T-helper 1 cell treated with Interleukin-12 subunit alpha and Interleukin-12 subunit beta and Interleukin-4 antibody, amounts not matched to agents 30 μg/mL and 1 μg/mL, for 36 hours (primary cell): ENCODE results near the gene RBM44.
"Not testable (repeated sequence)": the region's sequence is repeated elsewhere in the genome, so short reads cannot be mapped to it uniquely, and the experiment has no call there.

Experiments used
- H3K27ac Mint-ChIP-seq: one replicate; pipeline ENCODE4 v1.8.0; 2021; ENCODE audit warnings: mild to moderate bottlenecking, mixed read lengths
- H3K27me3 Mint-ChIP-seq: one replicate; pipeline ENCODE4 v1.8.0; 2021; ENCODE audit warnings: low read depth, mixed read lengths
- H3K36me3 Mint-ChIP-seq: one replicate; pipeline ENCODE4 v1.8.0; 2021; ENCODE audit warnings: low read depth, mixed read lengths
- H3K4me1 Mint-ChIP-seq: one replicate; pipeline ENCODE4 v1.8.0; 2021; ENCODE audit warnings: low read depth, mixed read lengths
- H3K4me3 Mint-ChIP-seq: one replicate; pipeline ENCODE4 v1.8.0; 2021; ENCODE audit warnings: mild to moderate bottlenecking, moderate library complexity, mixed read lengths
- H3K9me3 Mint-ChIP-seq: one replicate; pipeline ENCODE4 v1.8.0; 2021; ENCODE audit warnings: mixed read lengths

The RBM44 gene

GRCh38 chr2:237868074-237868473 lies 69.5 kb downstream of the RBM44 start:
- H3K27ac Mint-ChIP-seq, H3K36me3 Mint-ChIP-seq, H3K4me1 Mint-ChIP-seq, H3K4me3 Mint-ChIP-seq, H3K9me3 Mint-ChIP-seq: not testable (repeated sequence)
- peaks cover 34% of the 10 kb centered on the region for H3K27me3 Mint-ChIP-seq

GRCh38 chr2:237868631-237869342 lies 70.2 kb downstream of the RBM44 start:
- no peaks in the 10 kb centered on the region for H3K36me3 Mint-ChIP-seq
- H3K4me3 Mint-ChIP-seq: no peak overlapping the region
- no peak overlapping the region for H3K27ac Mint-ChIP-seq
- H3K27me3 Mint-ChIP-seq: peaks cover 34% of the 10 kb centered on the region
- H3K4me1 Mint-ChIP-seq: peaks cover 14% of the 10 kb centered on the region
- no peaks in the 10 kb centered on the region for H3K9me3 Mint-ChIP-seq

DNA sequence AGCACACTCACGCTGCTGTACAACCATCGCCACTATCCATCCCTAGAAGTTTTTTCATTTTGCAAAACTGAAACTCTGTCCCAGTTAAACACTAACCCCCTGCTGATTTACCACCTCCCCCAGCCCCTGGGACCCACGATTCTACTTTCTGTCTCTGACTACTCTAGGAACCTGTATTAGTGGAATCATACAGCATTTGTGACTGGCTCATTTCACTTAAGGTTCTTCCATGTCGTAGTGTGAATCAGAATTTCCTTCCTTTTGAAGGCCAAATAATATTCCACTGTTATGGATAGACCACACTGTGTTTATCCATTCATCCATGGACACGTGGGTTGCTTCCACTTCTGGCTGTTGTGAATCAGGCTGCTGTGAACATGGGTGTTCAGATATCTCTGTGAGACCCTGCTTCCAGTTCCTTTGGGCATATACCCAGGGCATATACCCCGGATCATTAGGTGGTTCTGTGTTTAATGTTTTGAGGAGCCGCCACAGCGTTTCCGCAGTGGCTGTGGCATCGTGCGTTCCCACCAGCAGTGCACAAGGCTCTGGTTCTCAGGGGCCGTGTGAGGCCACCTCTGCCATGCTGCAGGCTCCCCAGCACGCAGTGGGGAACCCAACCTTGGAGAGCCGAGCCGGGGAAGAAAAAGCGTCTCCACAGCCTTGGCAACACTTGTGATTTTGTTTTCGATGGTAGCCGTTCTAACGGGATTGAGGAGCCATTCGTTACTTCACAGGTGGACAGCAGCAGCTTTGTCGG lies 70.9 kb downstream of the RBM44 start:
- Mint-ChIP-seq H3K36me3 (no peaks in the 10 kb centered on the region), H3K4me3 (no peak overlapping the region), H3K9me3 (no peaks in the 10 kb centered on the region), H3K4me1 (peaks cover 15% of the 10 kb centered on the region), H3K27me3 (peaks cover 34% of the 10 kb centered on the region), H3K27ac (no peak overlapping the region)

DNA sequence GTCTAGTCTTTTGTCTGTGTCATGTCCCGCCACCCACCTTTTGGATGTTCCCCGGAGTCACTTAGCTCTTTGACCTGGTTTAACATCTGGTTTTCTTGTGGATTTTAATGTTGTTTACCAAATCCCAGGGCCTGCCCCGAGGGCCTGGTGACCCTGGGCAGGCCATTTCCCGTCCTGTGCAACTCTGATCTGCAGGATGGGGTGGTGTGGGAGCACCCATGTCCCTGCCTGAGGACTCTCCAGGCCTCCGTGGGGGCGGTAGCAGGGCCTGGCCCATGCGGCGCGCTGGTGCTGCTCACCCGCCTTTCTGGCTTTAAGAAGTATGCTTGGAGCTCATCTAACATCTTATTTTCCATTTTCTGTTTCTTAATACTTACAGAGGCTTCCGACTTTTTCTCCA lies 71.5 kb downstream of the RBM44 start:
- peaks cover 15% of the 10 kb centered on the region for H3K4me1 Mint-ChIP-seq

DNA sequence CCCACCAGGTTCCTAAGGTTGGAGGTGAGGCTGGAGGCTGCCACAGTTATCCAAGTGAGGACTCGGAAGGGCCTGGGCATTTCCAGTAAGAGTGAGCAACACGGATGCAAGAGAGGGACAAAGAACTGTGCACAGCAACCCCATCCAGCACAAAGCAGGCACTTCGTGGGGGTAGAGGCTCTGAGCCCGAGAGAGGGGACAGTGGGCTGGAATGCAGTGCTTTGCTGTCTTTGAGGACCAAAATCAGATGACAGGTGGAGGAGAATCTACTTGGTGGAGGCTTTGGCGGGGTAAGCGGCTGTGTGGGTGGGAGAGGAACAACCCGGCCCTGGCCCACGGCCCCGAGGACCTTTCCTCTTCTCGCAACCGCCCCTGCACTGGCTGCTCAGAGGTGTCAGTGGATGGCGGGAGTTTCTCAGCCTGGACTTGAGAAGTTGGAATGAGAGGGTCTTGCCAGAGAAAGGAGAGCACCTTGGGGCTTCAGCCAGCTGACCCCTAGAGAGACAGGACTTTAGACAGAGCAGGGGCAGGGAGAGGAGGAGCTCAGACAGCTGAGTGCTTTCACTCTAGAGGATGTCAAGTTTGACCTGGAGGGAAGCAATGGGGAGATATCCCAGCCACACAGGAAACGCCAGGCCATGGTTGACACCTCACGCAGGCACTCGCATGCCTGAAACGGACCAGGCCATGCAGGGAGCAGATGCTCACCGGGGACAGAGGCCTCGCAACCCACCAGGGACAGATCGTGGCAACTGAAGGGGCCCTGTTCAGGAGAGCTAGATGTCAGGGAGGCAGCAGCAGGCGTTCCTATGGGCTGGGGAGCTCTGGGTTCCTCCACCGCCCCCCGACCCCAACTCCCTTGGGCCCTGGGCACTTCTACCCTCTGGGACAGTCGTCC lies 72.4 kb downstream of the RBM44 start:
- Mint-ChIP-seq H3K27me3 (peaks cover 34% of the 10 kb centered on the region), H3K27ac (no peak overlapping the region), H3K4me3 (no peak overlapping the region), H3K36me3 (no peaks in the 10 kb centered on the region), H3K4me1 (peaks cover 15% of the 10 kb centered on the region), H3K9me3 (no peaks in the 10 kb centered on the region)

More for the DNA sequence above, 71.5 kb downstream of the RBM44 start:
- H3K27me3 Mint-ChIP-seq: peaks cover 34% of the 10 kb centered on the region
- H3K36me3 Mint-ChIP-seq: no peaks in the 10 kb centered on the region
- H3K27ac Mint-ChIP-seq: no peak overlapping the region
- no peaks in the 10 kb centered on the region for H3K9me3 Mint-ChIP-seq
- H3K4me3 Mint-ChIP-seq: no peak overlapping the region

- H3K27me3 Mint-ChIP-seq: peaks cover 29% of the 10 kb centered on the region
- H3K36me3 Mint-ChIP-seq: no peaks in the 10 kb centered on the region
- H3K4me3 Mint-ChIP-seq: no peak overlapping the region
- peaks cover 15% of the 10 kb centered on the region for H3K4me1 Mint-ChIP-seq
- no peak overlapping the region for H3K27ac Mint-ChIP-seq
- H3K9me3 Mint-ChIP-seq: no peaks in the 10 kb centered on the region
Measured at GRCh38 chr2:237872178-237872887, 73.8 kb downstream of the RBM44 start.

DNA sequence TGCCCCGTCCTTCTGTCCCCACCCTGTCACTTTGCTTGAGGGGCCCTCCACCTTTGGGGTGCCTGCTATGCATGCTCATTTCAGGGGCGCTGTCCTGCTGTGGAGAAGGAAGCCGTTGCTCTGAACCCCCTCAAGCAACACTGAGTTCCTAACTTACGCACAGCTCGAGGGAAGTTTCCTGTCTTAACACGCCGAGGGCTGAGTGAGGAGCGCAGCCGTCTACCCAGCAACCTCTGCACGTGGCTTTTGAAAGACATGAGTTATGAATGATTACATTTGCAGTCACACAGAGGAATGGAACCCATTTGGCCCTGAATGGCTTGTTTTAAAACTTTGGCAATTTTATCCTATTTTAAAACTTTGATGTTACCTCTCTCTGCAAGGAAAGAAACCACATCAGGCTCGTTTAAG lies 74.8 kb downstream of the RBM44 start:
- H3K27ac Mint-ChIP-seq: no peak overlapping the region
- peaks cover 15% of the 10 kb centered on the region for H3K4me1 Mint-ChIP-seq
- H3K9me3 Mint-ChIP-seq: no peaks in the 10 kb centered on the region
- peaks cover 25% of the 10 kb centered on the region for H3K27me3 Mint-ChIP-seq
- no peaks in the 10 kb centered on the region for H3K36me3 Mint-ChIP-seq
- H3K4me3 Mint-ChIP-seq: no peak overlapping the region

DNA sequence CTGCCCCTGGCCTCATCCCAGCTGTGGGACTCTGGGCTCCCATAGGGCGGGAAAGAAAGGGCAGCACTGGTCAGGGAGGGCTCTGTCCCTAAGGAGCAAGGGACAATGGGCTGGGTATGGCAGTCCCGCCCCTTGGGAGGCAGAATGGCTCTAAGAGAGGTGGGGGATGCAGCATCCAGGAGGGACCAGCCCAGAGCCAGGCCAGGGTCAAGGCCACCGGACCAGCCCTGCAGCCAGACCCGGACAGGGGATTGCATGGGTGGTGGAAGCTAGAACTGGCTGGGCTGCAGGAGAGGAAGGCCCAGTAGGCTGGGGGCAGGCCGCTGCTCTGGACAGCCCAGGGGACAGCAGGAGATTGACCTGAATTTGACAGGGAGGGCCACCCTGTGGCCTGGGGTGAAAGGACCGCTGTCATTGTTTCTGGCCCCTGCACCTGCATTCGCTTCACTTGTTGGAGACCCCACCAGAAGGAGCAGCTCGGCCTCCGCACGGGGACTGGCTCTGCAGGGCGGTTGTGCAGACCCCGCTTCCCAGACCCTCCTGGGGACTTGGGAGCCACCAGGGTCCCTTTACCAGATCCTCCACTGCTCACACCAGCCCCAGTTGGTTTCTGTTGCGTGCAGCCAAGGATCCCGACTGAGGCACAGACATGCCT lies 75.4 kb downstream of the RBM44 start:
- peaks cover 19% of the 10 kb centered on the region for H3K27me3 Mint-ChIP-seq
- no peak overlapping the region for H3K27ac Mint-ChIP-seq
- H3K4me1 Mint-ChIP-seq: peaks cover 10% of the 10 kb centered on the region
- H3K36me3 Mint-ChIP-seq: no peaks in the 10 kb centered on the region
- no peak overlapping the region for H3K4me3 Mint-ChIP-seq
- H3K9me3 Mint-ChIP-seq: no peaks in the 10 kb centered on the region

DNA sequence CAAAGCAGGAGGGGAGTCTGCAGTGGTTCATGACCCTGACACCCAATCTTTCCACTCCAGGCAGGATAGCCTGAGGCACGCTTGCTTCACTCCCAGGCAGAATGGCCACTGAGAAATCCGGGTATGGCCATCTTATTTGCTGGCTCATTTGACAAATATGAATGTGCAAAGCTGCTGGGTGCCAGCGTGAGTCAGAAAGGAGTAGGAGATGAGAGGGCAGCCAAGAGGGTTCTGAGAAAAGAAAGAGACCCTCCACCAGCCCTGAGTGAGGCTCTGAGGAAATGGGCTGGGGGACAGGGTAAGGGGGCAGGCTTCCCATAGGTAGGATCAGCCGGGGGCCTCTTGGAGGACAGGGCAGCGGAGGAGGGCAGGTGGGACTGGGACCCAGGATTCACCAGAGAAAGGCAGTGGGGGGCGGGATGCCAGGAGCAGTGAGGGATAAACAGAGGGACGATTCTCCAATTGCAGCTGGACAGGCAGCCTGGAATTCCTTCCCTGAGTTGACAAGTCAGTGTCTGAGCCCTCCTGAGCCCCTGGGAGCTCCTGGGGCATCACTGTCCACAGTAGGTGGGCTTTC lies 76.1 kb downstream of the RBM44 start:
- Mint-ChIP-seq H3K27ac (no peak overlapping the region), H3K36me3 (no peaks in the 10 kb centered on the region), H3K27me3 (peaks cover 12% of the 10 kb centered on the region), H3K4me1 (peaks cover 10% of the 10 kb centered on the region), H3K4me3 (no peak overlapping the region), H3K9me3 (no peaks in the 10 kb centered on the region)

DNA sequence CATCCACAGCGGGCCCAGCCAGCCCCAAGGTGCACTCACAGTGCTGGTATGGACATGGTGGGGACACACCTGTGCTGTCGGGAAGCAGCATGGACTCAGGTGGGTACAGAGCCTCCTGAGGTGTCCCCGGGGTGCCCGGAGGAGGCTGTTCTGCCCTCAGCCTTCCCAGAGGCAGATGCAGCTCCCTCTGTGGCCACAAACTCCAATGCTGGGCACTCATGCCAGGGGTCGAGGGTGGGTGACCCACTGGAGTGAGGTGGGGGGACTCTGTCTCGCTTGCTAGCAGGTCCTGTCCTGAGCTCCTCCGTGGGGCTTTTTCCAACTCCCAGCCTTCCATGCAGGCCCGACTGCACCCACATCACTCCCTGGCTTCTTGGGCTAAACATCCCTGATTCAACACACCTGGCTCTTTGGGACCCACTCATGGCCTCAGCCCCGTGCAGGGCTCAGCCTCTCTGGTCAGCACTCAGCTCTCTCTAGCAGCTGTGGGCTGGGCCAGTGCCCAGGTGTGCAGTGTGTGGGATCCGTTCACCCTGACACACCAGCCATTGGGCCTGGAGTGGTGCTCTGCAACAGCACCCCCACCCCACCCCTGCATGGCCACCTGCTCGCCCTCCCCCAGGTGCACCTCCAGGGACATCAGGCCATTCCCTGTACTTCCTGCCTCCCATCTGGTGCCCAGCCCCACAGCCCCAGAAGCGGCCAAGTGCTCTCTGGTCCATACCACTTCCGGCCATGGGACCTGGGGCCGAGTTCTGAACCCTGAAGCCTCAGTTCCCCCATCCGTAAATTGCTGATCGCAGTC lies 76.9 kb downstream of the RBM44 start:
- Mint-ChIP-seq H3K27me3 (peaks cover 7% of the 10 kb centered on the region), H3K4me1 (peaks cover 8% of the 10 kb centered on the region), H3K36me3 (no peaks in the 10 kb centered on the region), H3K9me3 (no peaks in the 10 kb centered on the region), H3K27ac (no peak overlapping the region), H3K4me3 (no peak overlapping the region)

DNA sequence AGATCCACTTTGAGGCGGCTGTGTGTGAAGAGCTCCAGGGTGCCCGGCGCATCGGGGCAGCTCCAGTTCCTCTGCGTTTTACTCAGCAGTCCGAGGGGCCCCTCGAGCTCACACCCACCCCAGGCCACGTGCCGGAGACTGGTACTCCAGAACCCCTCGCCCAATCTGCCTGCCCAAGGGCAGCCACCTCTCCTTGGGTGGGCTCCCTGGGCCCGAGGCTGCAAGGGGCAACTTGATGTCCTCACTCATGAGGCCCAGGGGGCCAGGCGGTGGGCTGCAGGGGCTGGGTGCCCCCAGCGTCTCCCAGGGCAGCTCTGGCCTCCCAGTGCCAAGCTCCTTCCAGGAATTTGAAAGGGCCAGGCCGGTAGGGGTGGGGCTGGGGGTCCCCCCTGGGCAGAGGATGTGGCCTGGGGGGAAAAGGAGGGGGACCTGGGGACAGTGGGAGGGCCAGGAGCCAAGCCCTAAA lies 77.5 kb downstream of the RBM44 start:
- Mint-ChIP-seq H3K9me3 (no peaks in the 10 kb centered on the region), H3K27me3 (peaks cover under 1% of the 10 kb centered on the region), H3K27ac (no peak overlapping the region), H3K36me3 (peaks cover 2% of the 10 kb centered on the region), H3K4me3 (no peak overlapping the region), H3K4me1 (peaks cover 11% of the 10 kb centered on the region)

DNA sequence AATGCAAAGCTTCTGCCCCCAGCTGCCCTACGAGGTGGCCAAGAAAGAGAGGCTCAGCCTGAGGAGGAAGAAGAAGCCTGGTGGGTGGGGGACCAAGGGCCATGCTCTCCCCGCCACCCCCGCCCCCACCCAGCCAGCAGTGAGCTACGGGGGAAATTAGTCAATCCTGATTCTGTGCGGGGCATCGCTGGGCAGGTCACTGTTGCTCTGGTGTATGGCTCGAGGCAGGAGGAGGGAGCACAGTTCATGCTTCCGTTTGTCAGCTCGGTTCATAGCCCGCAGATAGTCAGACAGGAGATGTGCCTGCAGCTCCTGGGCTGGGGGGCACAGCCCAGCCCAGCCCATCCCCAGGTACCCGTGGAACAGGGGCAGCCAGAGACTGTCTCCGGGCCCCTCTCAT lies 78.0 kb downstream of the RBM44 start:
- Mint-ChIP-seq H3K27me3 (no peaks in the 10 kb centered on the region), H3K9me3 (no peaks in the 10 kb centered on the region), H3K27ac (no peak overlapping the region), H3K36me3 (peaks cover 4% of the 10 kb centered on the region), H3K4me1 (peaks cover 12% of the 10 kb centered on the region), H3K4me3 (no peak overlapping the region)
